Stimulated activated CD4-positive, alpha-beta T cell treated with anti-CD3 and anti-CD28 coated beads, Interleukin-4, amount 100 ng/mL, for 24 hours (primary cell): ENCODE results near the gene FKBP1A.
A peak's percentile ranks its signal among the peaks of the same experiment; 100 is the strongest.
"Not testable (repeated sequence)": the region's sequence is repeated elsewhere in the genome, so short reads cannot be mapped to it uniquely, and the experiment has no call there.

Source experiments
- DNase-seq: peaks from one replicate; pipeline ENCODE4 v3.0.0-alpha.2; 2020

The FKBP1A gene

GRCh38 chr20:1362484-1362883 lies 30.4 kb downstream of the FKBP1A start:
- no peak for DNase-seq

- DNase-seq = no peak
These were observed 32.6 kb downstream of the FKBP1A start for GRCh38 chr20:1360094-1360846.

GRCh38 chr20:1357921-1358671 lies 34.8 kb downstream of the FKBP1A start:
- DNase-seq = peak; percentile 56

- no peak for DNase-seq
These were observed 38.9 kb downstream of the FKBP1A start for GRCh38 chr20:1353956-1354355.

- no peak for DNase-seq
These were observed 46.4 kb downstream of the FKBP1A start for GRCh38 chr20:1346315-1346969.

GRCh38 chr20:1345756-1346093 lies 47.1 kb downstream of the FKBP1A start:
- DNase-seq = no peak

GRCh38 chr20:1345030-1345755 lies 47.7 kb downstream of the FKBP1A start:
- no peak for DNase-seq

GRCh38 chr20:1343446-1344124 lies 49.3 kb downstream of the FKBP1A start:
- DNase-seq = not testable (repeated sequence)

- DNase-seq = no peak
These were observed 51.1 kb downstream of the FKBP1A start for GRCh38 chr20:1341561-1342265.

- DNase-seq = no peak
These were observed 54.1 kb downstream of the FKBP1A start for GRCh38 chr20:1338801-1339200.

- DNase-seq = no peak
These were observed 54.8 kb downstream of the FKBP1A start for GRCh38 chr20:1338096-1338495.

- no peak for DNase-seq
These were observed 55.4 kb downstream of the FKBP1A start for GRCh38 chr20:1337441-1337840.

- DNase-seq = no peak
These were observed 56.0 kb downstream of the FKBP1A start for GRCh38 chr20:1336699-1337367.

GRCh38 chr20:1335961-1336698 lies 56.7 kb downstream of the FKBP1A start:
- no peak for DNase-seq

- DNase-seq = no peak
These were observed 58.1 kb downstream of the FKBP1A start for GRCh38 chr20:1334761-1335160.

GRCh38 chr20:1334370-1334731 lies 58.5 kb downstream of the FKBP1A start:
- DNase-seq = no peak

GRCh38 chr20:1333462-1334369 lies 59.1 kb downstream of the FKBP1A start:
- DNase-seq = no peak

- DNase-seq = no peak
These were observed 60.0 kb downstream of the FKBP1A start for GRCh38 chr20:1332749-1333300.

- no peak for DNase-seq
These were observed 60.9 kb downstream of the FKBP1A start for GRCh38 chr20:1331801-1332453.
